ENCODE data around the gene TASOR2. TPM values are rescaled to one million over a fixed set of nuclear protein-coding genes. Genes with fewer than 3 reads are reported as not detected.

Gene TASOR2
- total and polyA plus RNA-seq, 9 of the 15 experiments (the other 6 are each of a cell fraction or from before 2014, with no cell fraction given) = 12.7 to 75.3 (median 52.3) TPM

DNA sequence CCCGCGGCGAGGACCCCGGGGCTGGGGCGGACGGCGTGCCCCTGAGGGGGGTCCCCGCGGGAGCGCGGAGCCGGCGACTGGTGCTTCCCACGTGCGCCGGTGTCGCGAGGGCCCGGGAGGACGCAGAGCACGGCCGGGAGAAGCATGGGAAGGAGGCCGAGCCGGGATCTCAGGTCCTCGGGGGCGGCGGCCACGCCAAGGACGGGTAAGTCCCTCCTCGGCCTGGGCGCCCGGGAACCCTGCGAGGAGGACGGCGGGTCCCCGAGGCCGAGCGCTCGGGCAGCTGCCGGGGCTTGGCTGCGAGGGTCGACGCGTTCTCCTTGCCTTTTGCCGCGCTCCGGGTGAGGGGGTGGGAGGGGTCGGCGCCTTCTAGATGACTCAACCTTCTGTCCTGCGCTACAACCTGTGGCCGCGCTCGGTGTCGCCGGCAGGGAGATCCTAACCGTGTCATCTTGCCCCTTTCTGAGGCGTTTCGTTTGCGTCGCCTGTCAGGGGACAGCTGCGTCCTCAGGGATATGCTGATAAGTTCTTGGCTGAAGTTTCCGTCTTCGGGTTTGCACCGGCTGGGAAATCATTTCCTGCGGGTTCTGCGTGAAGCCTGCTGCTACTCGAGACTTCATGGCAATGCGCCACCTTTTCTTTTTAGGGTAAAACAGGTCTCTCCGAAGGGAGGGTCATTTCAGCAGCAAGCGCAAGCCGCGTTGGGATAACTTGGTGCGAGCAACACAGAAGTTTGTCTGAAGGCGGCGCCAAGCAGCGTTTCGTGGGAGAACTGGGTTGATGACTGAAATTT, 529 bp downstream of the TASOR2 start (continued):
- TF ChIP-seq, protein P1, sequence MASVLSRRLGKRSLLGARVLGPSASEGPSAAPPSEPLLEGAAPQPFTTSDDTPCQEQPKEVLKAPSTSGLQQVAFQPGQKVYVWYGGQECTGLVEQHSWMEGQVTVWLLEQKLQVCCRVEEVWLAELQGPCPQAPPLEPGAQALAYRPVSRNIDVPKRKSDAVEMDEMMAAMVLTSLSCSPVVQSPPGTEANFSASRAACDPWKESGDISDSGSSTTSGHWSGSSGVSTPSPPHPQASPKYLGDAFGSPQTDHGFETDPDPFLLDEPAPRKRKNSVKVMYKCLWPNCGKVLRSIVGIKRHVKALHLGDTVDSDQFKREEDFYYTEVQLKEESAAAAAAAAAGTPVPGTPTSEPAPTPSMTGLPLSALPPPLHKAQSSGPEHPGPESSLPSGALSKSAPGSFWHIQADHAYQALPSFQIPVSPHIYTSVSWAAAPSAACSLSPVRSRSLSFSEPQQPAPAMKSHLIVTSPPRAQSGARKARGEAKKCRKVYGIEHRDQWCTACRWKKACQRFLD (CRISPR knock-in tag; IDR thresholded peaks at IDR 0.05) = peak; percentile 7; the same call in 1 of the 2 replicates
- TF ChIP-seq, protein P2, sequence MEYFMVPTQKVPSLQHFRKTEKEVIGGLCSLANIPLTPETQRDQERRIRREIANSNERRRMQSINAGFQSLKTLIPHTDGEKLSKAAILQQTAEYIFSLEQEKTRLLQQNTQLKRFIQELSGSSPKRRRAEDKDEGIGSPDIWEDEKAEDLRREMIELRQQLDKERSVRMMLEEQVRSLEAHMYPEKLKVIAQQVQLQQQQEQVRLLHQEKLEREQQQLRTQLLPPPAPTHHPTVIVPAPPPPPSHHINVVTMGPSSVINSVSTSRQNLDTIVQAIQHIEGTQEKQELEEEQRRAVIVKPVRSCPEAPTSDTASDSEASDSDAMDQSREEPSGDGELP (CRISPR knock-in tag; IDR thresholded peaks at IDR 0.05; ENCODE audit: borderline replicate concordance) = peak; percentile 91
- no peak for TF ChIP-seq SP2 (IDR thresholded peaks at IDR 0.05; ENCODE audit: extremely low read depth, low read depth, low read length, poor library complexity, severe bottlenecking)
- no peak for TF ChIP-seq DMBX1 (CRISPR knock-in tag; IDR thresholded peaks at IDR 0.05; ENCODE audit: borderline replicate concordance)
- peak; percentile 85; the same call in 1 of the 2 replicates for TF ChIP-seq ZNF282 (CRISPR knock-in tag; IDR thresholded peaks at IDR 0.05)
- no peak for TF ChIP-seq JUN (IDR thresholded peaks at IDR 0.05; ENCODE audit: borderline replicate concordance, low read depth, low read length)
- peak; percentile 88; the same call in 1 of the 2 replicates for TF ChIP-seq JUN (CRISPR knock-in tag; IDR thresholded peaks at IDR 0.05; ENCODE audit: borderline replicate concordance)
- TF ChIP-seq, protein P3, sequence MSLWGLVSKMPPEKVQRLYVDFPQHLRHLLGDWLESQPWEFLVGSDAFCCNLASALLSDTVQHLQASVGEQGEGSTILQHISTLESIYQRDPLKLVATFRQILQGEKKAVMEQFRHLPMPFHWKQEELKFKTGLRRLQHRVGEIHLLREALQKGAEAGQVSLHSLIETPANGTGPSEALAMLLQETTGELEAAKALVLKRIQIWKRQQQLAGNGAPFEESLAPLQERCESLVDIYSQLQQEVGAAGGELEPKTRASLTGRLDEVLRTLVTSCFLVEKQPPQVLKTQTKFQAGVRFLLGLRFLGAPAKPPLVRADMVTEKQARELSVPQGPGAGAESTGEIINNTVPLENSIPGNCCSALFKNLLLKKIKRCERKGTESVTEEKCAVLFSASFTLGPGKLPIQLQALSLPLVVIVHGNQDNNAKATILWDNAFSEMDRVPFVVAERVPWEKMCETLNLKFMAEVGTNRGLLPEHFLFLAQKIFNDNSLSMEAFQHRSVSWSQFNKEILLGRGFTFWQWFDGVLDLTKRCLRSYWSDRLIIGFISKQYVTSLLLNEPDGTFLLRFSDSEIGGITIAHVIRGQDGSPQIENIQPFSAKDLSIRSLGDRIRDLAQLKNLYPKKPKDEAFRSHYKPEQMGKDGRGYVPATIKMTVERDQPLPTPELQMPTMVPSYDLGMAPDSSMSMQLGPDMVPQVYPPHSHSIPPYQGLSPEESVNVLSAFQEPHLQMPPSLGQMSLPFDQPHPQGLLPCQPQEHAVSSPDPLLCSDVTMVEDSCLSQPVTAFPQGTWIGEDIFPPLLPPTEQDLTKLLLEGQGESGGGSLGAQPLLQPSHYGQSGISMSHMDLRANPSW (CRISPR knock-in tag; IDR thresholded peaks at IDR 0.05) = 0 out of 2 replicates have a peak, but pooled peaks have one; percentile 31
- TF ChIP-seq TOE1 (IDR thresholded peaks at IDR 0.05; ENCODE audit: borderline replicate concordance) = peak; percentile 51; the same call in 1 of the 2 replicates
- TF ChIP-seq TOE1 (CRISPR knock-in tag; IDR thresholded peaks at IDR 0.05; ENCODE audit: borderline replicate concordance, low read depth) = no peak
- TF ChIP-seq TGIF2 (CRISPR knock-in tag; IDR thresholded peaks at IDR 0.05) = peak; percentile 59
- TF ChIP-seq GABPB2 (CRISPR knock-in tag; conservative IDR thresholded peaks at IDR 0.05) = no peak
- TF ChIP-seq TRIM28 (IDR thresholded peaks at IDR 0.05) = peak; percentile 56; the same call in 1 of the 2 replicates
- TF ChIP-seq, protein P4, sequence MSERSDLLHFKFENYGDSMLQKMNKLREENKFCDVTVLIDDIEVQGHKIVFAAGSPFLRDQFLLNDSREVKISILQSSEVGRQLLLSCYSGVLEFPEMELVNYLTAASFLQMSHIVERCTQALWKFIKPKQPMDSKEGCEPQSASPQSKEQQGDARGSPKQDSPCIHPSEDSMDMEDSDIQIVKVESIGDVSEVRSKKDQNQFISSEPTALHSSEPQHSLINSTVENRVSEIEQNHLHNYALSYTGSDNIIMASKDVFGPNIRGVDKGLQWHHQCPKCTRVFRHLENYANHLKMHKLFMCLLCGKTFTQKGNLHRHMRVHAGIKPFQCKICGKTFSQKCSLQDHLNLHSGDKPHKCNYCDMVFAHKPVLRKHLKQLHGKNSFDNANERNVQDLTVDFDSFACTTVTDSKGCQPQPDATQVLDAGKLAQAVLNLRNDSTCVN (CRISPR knock-in tag; IDR thresholded peaks at IDR 0.05) = no peak
- no peak for TF ChIP-seq SMARCB1 (IDR thresholded peaks at IDR 0.05; ENCODE audit: insufficient read length, low read depth)
- TF ChIP-seq, protein P5, sequence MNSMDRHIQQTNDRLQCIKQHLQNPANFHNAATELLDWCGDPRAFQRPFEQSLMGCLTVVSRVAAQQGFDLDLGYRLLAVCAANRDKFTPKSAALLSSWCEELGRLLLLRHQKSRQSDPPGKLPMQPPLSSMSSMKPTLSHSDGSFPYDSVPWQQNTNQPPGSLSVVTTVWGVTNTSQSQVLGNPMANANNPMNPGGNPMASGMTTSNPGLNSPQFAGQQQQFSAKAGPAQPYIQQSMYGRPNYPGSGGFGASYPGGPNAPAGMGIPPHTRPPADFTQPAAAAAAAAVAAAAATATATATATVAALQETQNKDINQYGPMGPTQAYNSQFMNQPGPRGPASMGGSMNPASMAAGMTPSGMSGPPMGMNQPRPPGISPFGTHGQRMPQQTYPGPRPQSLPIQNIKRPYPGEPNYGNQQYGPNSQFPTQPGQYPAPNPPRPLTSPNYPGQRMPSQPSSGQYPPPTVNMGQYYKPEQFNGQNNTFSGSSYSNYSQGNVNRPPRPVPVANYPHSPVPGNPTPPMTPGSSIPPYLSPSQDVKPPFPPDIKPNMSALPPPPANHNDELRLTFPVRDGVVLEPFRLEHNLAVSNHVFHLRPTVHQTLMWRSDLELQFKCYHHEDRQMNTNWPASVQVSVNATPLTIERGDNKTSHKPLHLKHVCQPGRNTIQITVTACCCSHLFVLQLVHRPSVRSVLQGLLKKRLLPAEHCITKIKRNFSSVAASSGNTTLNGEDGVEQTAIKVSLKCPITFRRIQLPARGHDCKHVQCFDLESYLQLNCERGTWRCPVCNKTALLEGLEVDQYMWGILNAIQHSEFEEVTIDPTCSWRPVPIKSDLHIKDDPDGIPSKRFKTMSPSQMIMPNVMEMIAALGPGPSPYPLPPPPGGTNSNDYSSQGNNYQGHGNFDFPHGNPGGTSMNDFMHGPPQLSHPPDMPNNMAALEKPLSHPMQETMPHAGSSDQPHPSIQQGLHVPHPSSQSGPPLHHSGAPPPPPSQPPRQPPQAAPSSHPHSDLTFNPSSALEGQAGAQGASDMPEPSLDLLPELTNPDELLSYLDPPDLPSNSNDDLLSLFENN (IDR thresholded peaks at IDR 0.05; ENCODE audit: low read depth in 2 of 2, low read length in 2 of 2) = no peak

Measured in K562 (cell line).